ENCODE measurements around the gene DSCAM. TPM values are rescaled to one million over a fixed set of nuclear protein-coding genes. Genes with fewer than 3 reads are reported as not detected.

The DSCAM gene
- total RNA-seq, 1 donor from 2014 or later, result 0.21 TPM

- H3K4me3 Mint-ChIP-seq (ENCODE audit: unreplicated experiment), result no peak overlapping the region
- no peak overlapping the region for H3K27ac Mint-ChIP-seq (ENCODE audit: unreplicated experiment)
- peaks cover 35% of the 10 kb centered on the region for H3K9me3 Mint-ChIP-seq (ENCODE audit: unreplicated experiment)
- H3K27me3 Mint-ChIP-seq (ENCODE audit: unreplicated experiment), result peaks cover 2% of the 10 kb centered on the region
- TF ChIP-seq CTCF (IDR thresholded peaks at IDR 0.05; ENCODE audit: unreplicated experiment), result no peak
- H3K36me3 Mint-ChIP-seq (ENCODE audit: low read depth, unreplicated experiment), result peaks cover 6% of the 10 kb centered on the region
- no peaks in the 10 kb centered on the region for H3K4me1 Mint-ChIP-seq (ENCODE audit: unreplicated experiment)
- no peak for DNase-seq (ENCODE audit: low spot score)
These were observed 293.2 kb downstream of the DSCAM start for GRCh38 chr21:40553781-40554180.

GRCh38 chr21:40547906-40548513 is 298.9 kb downstream of the DSCAM start:
- Mint-ChIP-seq H3K4me1 (ENCODE audit: unreplicated experiment) (no peaks in the 10 kb centered on the region), H3K27ac (ENCODE audit: unreplicated experiment) (no peak overlapping the region), H3K27me3 (ENCODE audit: unreplicated experiment) (peaks cover 6% of the 10 kb centered on the region), H3K9me3 (ENCODE audit: unreplicated experiment) (peaks cover 32% of the 10 kb centered on the region), H3K4me3 (ENCODE audit: unreplicated experiment) (no peak overlapping the region), H3K36me3 (ENCODE audit: low read depth, unreplicated experiment) (peaks cover 3% of the 10 kb centered on the region)
- no peak for TF ChIP-seq CTCF (IDR thresholded peaks at IDR 0.05; ENCODE audit: unreplicated experiment)
- no peak for DNase-seq (ENCODE audit: low spot score)

GRCh38 chr21:40546647-40547046 is 300.3 kb downstream of the DSCAM start:
- peaks cover 3% of the 10 kb centered on the region for H3K36me3 Mint-ChIP-seq (ENCODE audit: low read depth, unreplicated experiment)

GRCh38 chr21:40540216-40540615 is 306.7 kb downstream of the DSCAM start:
- H3K9me3 Mint-ChIP-seq (ENCODE audit: unreplicated experiment), result peaks cover 27% of the 10 kb centered on the region
- H3K36me3 Mint-ChIP-seq (ENCODE audit: low read depth, unreplicated experiment), result no peaks in the 10 kb centered on the region
- no peak overlapping the region for H3K27ac Mint-ChIP-seq (ENCODE audit: unreplicated experiment)
- DNase-seq (ENCODE audit: low spot score), result no peak
- no peaks in the 10 kb centered on the region for H3K4me1 Mint-ChIP-seq (ENCODE audit: unreplicated experiment)
- peaks cover 4% of the 10 kb centered on the region for H3K27me3 Mint-ChIP-seq (ENCODE audit: unreplicated experiment)
- H3K4me3 Mint-ChIP-seq (ENCODE audit: unreplicated experiment), result no peak overlapping the region
- TF ChIP-seq CTCF (IDR thresholded peaks at IDR 0.05; ENCODE audit: unreplicated experiment), result no peak

More at GRCh38 chr21:40546647-40547046, 300.3 kb downstream of the DSCAM start:
- Mint-ChIP-seq H3K27ac (ENCODE audit: unreplicated experiment) (no peak overlapping the region), H3K4me1 (ENCODE audit: unreplicated experiment) (no peaks in the 10 kb centered on the region), H3K9me3 (ENCODE audit: unreplicated experiment) (peaks cover 25% of the 10 kb centered on the region), H3K4me3 (ENCODE audit: unreplicated experiment) (no peak overlapping the region), H3K27me3 (ENCODE audit: unreplicated experiment) (peaks cover 6% of the 10 kb centered on the region)
- no peak for TF ChIP-seq CTCF (IDR thresholded peaks at IDR 0.05; ENCODE audit: unreplicated experiment)
- DNase-seq (ENCODE audit: low spot score), result no peak

GRCh38 chr21:40534886-40535285 is 312.1 kb downstream of the DSCAM start:
- no peak for DNase-seq (ENCODE audit: low spot score)
- Mint-ChIP-seq H3K4me1 (ENCODE audit: unreplicated experiment) (no peaks in the 10 kb centered on the region), H3K27me3 (ENCODE audit: unreplicated experiment) (peaks cover 6% of the 10 kb centered on the region), H3K36me3 (ENCODE audit: low read depth, unreplicated experiment) (peaks cover 14% of the 10 kb centered on the region), H3K27ac (ENCODE audit: unreplicated experiment) (no peak overlapping the region), H3K9me3 (ENCODE audit: unreplicated experiment) (peaks cover 44% of the 10 kb centered on the region), H3K4me3 (ENCODE audit: unreplicated experiment) (no peak overlapping the region)
- TF ChIP-seq CTCF (IDR thresholded peaks at IDR 0.05; ENCODE audit: unreplicated experiment), result no peak

Data from endothelial cell (in vitro differentiated cells).